Measurements from ENCODE around the gene SPOCK1. TPM values are rescaled to one million over a fixed set of nuclear protein-coding genes. Genes with fewer than 3 reads are reported as not detected.

SPOCK1 gene
- total RNA-seq, 1 experiment from 2014 or later: 9.8 TPM

DNA sequence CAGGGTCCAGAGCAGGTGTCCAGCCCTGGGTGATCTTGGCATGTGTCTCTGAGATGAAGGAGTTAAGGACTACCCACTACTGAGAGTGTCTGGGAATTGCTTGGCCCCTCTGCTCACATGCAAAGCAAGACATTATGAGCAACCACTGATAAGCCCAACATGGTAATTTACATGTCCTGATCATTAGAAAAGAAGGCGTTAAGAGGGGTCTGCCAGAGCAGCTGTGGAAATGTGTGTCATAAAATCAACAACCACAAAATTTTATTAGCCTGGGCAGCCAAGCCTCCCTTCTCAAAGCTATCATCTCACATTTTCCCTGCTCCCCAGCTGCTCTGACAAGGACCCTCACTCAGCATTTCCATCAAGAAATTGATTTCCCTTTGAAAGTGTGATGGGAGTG, 351.0 kb downstream of the SPOCK1 start:
- Histone ChIP-seq H2AFZ (ENCODE audit: low read length) (no peak overlapping the region), H3K27ac (ENCODE audit: low read length) (no peak overlapping the region), H3K79me2 (ENCODE audit: low read length) (no peaks in the 10 kb centered on the region), H3K4me3 (ENCODE audit: low read length) (no peak overlapping the region), H3K36me3 (ENCODE audit: low read depth, low read length) (no peaks in the 10 kb centered on the region), H3K4me2 (ENCODE audit: low read length) (no peak overlapping the region), H4K20me1 (ENCODE audit: low read length) (no peaks in the 10 kb centered on the region), H3K9me2 (replicated peaks; ENCODE audit: low read length) (no peaks in the 10 kb centered on the region), H3K27me3 (ENCODE audit: low read length) (no peaks in the 10 kb centered on the region), H3K9ac (ENCODE audit: low read length) (no peak overlapping the region), H3K9me3 (ENCODE audit: low read length) (no peaks in the 10 kb centered on the region), H3K4me1 (ENCODE audit: insufficient read depth, low read length) (peaks cover 34% of the 10 kb centered on the region), H3F3A (ENCODE audit: low read length, unreplicated experiment) (no peaks in the 10 kb centered on the region)
- DNase-seq: no peak
- TF ChIP-seq, protein P1, sequence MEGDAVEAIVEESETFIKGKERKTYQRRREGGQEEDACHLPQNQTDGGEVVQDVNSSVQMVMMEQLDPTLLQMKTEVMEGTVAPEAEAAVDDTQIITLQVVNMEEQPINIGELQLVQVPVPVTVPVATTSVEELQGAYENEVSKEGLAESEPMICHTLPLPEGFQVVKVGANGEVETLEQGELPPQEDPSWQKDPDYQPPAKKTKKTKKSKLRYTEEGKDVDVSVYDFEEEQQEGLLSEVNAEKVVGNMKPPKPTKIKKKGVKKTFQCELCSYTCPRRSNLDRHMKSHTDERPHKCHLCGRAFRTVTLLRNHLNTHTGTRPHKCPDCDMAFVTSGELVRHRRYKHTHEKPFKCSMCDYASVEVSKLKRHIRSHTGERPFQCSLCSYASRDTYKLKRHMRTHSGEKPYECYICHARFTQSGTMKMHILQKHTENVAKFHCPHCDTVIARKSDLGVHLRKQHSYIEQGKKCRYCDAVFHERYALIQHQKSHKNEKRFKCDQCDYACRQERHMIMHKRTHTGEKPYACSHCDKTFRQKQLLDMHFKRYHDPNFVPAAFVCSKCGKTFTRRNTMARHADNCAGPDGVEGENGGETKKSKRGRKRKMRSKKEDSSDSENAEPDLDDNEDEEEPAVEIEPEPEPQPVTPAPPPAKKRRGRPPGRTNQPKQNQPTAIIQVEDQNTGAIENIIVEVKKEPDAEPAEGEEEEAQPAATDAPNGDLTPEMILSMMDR (conservative IDR thresholded peaks at IDR 0.05; ENCODE audit: low read depth, low read length): no peak
- TF ChIP-seq EZH2 (IDR thresholded peaks at IDR 0.05; ENCODE audit: low read length, unreplicated experiment): no peak
- no peak for TF ChIP-seq EZH2phosphoT487 (IDR thresholded peaks at IDR 0.05; ENCODE audit: borderline replicate concordance, low read length)
- no TSS peak for BruUV-seq (replicated peaks)
- intact Hi-C loops (cut with micrococcal nuclease): loop anchor here (5.0 kb wide), 1 partner anchor 71 kb away; no protein-coding TSS in a partner anchor
- peak; percentile 9 for ATAC-seq
- POLR2A ChIA-PET (ENCODE audit: unreplicated experiment): no interaction called here
- CTCF ChIA-PET: no interaction called here

DNA sequence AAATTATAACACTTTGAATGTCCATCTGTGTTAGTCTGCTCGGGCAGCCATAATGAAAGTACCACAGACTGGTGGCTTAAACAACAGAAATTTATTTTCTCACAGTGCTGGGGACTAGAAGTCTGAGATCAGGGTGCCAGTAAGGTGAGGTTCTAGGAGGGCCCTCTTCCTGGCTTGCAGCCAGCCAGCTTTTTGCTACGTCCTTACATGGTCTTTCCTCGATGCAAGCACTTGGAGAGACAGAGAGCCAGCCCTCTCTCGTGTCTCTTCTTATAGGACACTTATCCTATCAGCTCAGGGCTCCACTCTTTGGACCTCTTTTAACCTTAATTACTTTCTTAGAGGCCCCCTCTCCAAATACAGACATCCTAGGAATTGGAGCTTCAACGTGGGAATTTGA, 351.8 kb downstream of the SPOCK1 start:
- no peaks in the 10 kb centered on the region for H3F3A ChIP-seq (ENCODE audit: low read length, unreplicated experiment)
- H3K4me1 ChIP-seq (ENCODE audit: insufficient read depth, low read length): peaks cover 43% of the 10 kb centered on the region
- no peaks in the 10 kb centered on the region for H3K27me3 ChIP-seq (ENCODE audit: low read length)
- no peaks in the 10 kb centered on the region for H3K9me2 ChIP-seq (replicated peaks; ENCODE audit: low read length)
- H3K27ac ChIP-seq (ENCODE audit: low read length): no peak overlapping the region
- no peak overlapping the region for H3K4me2 ChIP-seq (ENCODE audit: low read length)
- no peaks in the 10 kb centered on the region for H3K9me3 ChIP-seq (ENCODE audit: low read length)
- H3K36me3 ChIP-seq (ENCODE audit: low read depth, low read length): no peaks in the 10 kb centered on the region
- ChIA-PET CTCF (no interaction called here), POLR2A (ENCODE audit: unreplicated experiment) (no interaction called here)
- intact Hi-C loops (cut with micrococcal nuclease): loop anchor here (2.0 to 5.0 kb wide), 2 partner anchors 70 to 71 kb away; no protein-coding TSS in a partner anchor
- no peak for ATAC-seq
- H3K9ac ChIP-seq (ENCODE audit: low read length): no peak overlapping the region
- TF ChIP-seq EZH2phosphoT487 (IDR thresholded peaks at IDR 0.05; ENCODE audit: borderline replicate concordance, low read length): no peak
- no peak for TF ChIP-seq EZH2 (IDR thresholded peaks at IDR 0.05; ENCODE audit: low read length, unreplicated experiment)
- TF ChIP-seq, protein P1 (conservative IDR thresholded peaks at IDR 0.05; ENCODE audit: low read depth, low read length): no peak
- no TSS peak for BruUV-seq (replicated peaks)
- H3K4me3 ChIP-seq (ENCODE audit: low read length): no peak overlapping the region
- H3K79me2 ChIP-seq (ENCODE audit: low read length): no peaks in the 10 kb centered on the region
- H2AFZ ChIP-seq (ENCODE audit: low read length): no peak overlapping the region
- no peak for DNase-seq
- H4K20me1 ChIP-seq (ENCODE audit: low read length): no peaks in the 10 kb centered on the region

DNA sequence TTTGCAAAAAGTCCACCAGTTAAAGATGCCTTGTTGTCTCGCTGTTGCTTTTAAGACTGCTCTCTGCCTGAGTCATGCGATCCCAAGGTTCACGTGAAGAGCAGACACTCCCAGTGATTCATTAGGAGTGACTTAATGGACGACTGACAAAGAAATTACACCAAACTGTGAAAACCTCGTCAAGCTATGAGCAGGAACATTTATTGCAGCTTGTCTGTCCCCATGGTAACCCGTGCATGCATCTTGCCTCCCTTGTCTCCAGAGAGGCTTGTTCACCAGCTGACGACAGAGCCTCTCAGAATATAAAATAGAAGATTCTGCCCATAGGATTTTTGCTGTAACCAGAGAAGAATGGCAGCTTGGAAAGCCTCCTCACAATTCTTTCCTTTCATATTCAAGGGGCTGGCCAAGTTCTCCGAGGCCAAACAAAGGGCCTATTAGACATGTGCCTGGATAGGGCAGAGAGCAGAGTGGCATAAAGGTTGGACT, 352.7 kb downstream of the SPOCK1 start:
- no peak overlapping the region for H3K9ac ChIP-seq (ENCODE audit: low read length)
- H3K4me2 ChIP-seq (ENCODE audit: low read length): peak overlapping the region; percentile 18
- no peaks in the 10 kb centered on the region for H3K79me2 ChIP-seq (ENCODE audit: low read length)
- H2AFZ ChIP-seq (ENCODE audit: low read length): no peak overlapping the region
- ATAC-seq: peak; percentile 71
- peak; percentile 74 for DNase-seq
- TF ChIP-seq EZH2phosphoT487 (IDR thresholded peaks at IDR 0.05; ENCODE audit: borderline replicate concordance, low read length) (no peak), EZH2 (IDR thresholded peaks at IDR 0.05; ENCODE audit: low read length, unreplicated experiment) (no peak)
- TF ChIP-seq, protein P1 (conservative IDR thresholded peaks at IDR 0.05; ENCODE audit: low read depth, low read length): no peak
- ChIA-PET POLR2A (ENCODE audit: unreplicated experiment) (interaction anchor here (0.6 kb wide), 1 partner anchor 77 kb away, joined by 3 read pairs; no protein-coding TSS in a partner anchor), CTCF (no interaction called here)
- H3K4me3 ChIP-seq (ENCODE audit: low read length): no peak overlapping the region
- no peaks in the 10 kb centered on the region for H4K20me1 ChIP-seq (ENCODE audit: low read length)
- H3F3A ChIP-seq (ENCODE audit: low read length, unreplicated experiment): no peaks in the 10 kb centered on the region
- peaks cover 52% of the 10 kb centered on the region for H3K4me1 ChIP-seq (ENCODE audit: insufficient read depth, low read length)
- intact Hi-C loops (cut with micrococcal nuclease): loop anchor here (1.0 to 5.0 kb wide), 3 partner anchors 46 to 72 kb away; no protein-coding TSS in a partner anchor
- BruUV-seq (replicated peaks): no TSS peak
- H3K27ac ChIP-seq (ENCODE audit: low read length): peak overlapping the region; percentile 54
- H3K9me2 ChIP-seq (replicated peaks; ENCODE audit: low read length): no peaks in the 10 kb centered on the region
- H3K36me3 ChIP-seq (ENCODE audit: low read depth, low read length): no peaks in the 10 kb centered on the region
- no peaks in the 10 kb centered on the region for H3K9me3 ChIP-seq (ENCODE audit: low read length)
- no peaks in the 10 kb centered on the region for H3K27me3 ChIP-seq (ENCODE audit: low read length)
